Neural cell (in vitro differentiated cells): ENCODE measurements around the gene SLBP. TPM values are rescaled to one million over a fixed set of nuclear protein-coding genes. Genes with fewer than 3 reads are reported as not detected.
"Not testable (repeated sequence)": the region's sequence is repeated elsewhere in the genome, so short reads cannot be mapped to it uniquely, and the experiment has no call there.

Source experiments
- H2AFZ ChIP-seq: fragments of 200-600, 300-800 bp; sonication (generic), shearing (Covaris generic); 2 replicates; pipeline ENCODE4 v1.6.0; 2014; ENCODE audit warnings: low read depth, mild to moderate bottlenecking, antibody characterized with exemption, low read length, moderate library complexity
- H3F3A ChIP-seq: fragments of 200-600 bp; shearing (Covaris generic); 2 replicates; pipeline ENCODE4 v1.6.1; 2016; ENCODE audit warnings: mild to moderate bottlenecking, moderate library complexity, mixed read lengths, antibody characterized with exemption, low read length; ENCODE audit not compliant: insufficient read depth, poor library complexity, severe bottlenecking
- H3K27ac ChIP-seq: fragments of 200-600, 300-800 bp; sonication (generic), shearing (Covaris generic); 2 replicates; pipeline ENCODE4 v1.5.1; 2014; ENCODE audit warnings: mild to moderate bottlenecking, low read length, moderate library complexity
- H3K27me3 ChIP-seq: fragments of 300-800, 200-600 bp; sonication (generic), shearing (Covaris generic); 2 replicates; pipeline ENCODE4 v1.6.0; 2014; ENCODE audit warnings: mild to moderate bottlenecking, low read depth, low read length, moderate library complexity; ENCODE audit not compliant: insufficient read depth
- H3K36me3 ChIP-seq: fragments of 300-800, 200-600 bp; sonication (generic), shearing (Covaris generic); 2 replicates; pipeline ENCODE4 v1.5.1; 2014; ENCODE audit warnings: mild to moderate bottlenecking, antibody characterized with exemption, low read length, moderate library complexity; ENCODE audit not compliant: insufficient read depth
- H3K4me2 ChIP-seq: fragments of 300-800, 200-600 bp; sonication (generic), shearing (Covaris generic); 2 replicates; pipeline ENCODE4 v1.6.0; 2014; ENCODE audit warnings: mild to moderate bottlenecking, low read length
- H3K4me3 ChIP-seq: fragments of 300-800, 200-600 bp; sonication (generic), shearing (Covaris generic); 2 replicates; pipeline ENCODE4 v1.5.1; 2014; ENCODE audit warnings: mild to moderate bottlenecking, low read length, moderate library complexity
- H3K79me2 ChIP-seq: fragments of 200-600 bp; shearing (Covaris generic); replicated peaks from 2 replicates; pipeline ENCODE4 v1.6.0; 2014; ENCODE audit warnings: mild to moderate bottlenecking, low read length, moderate library complexity; ENCODE audit not compliant: insufficient read depth
- H3K9ac ChIP-seq: fragments of 300-800, 200-600 bp; sonication (generic), shearing (Covaris generic); 2 replicates; pipeline ENCODE4 v1.6.1; 2016; ENCODE audit warnings: mild to moderate bottlenecking, low read length, mixed read lengths
- H3K9me2 ChIP-seq: fragments of 200-600 bp; shearing (Covaris generic); 2 replicates; pipeline ENCODE4 v1.6.1; 2016; ENCODE audit warnings: mild to moderate bottlenecking, low read length, mixed read lengths; ENCODE audit not compliant: insufficient read depth
- H3K9me3 ChIP-seq: fragments of 200-600, 300-800 bp; sonication (generic), shearing (Covaris generic); 2 replicates; pipeline ENCODE4 v1.6.1; 2016; ENCODE audit warnings: mild to moderate bottlenecking, mixed run types, low read length, moderate library complexity, mixed read lengths
- H4K20me1 ChIP-seq: fragments of 200-600 bp; shearing (Covaris generic); 2 replicates; pipeline ENCODE4 v1.6.1; 2016; ENCODE audit warnings: mild to moderate bottlenecking, mixed run types; ENCODE audit not compliant: insufficient read depth
- CTCF ChIP-seq: fragments of 450-650 bp; IDR thresholded peaks from 2 replicates; pipeline ENCODE4 v1.5.1; 2014; ENCODE audit warnings: antibody characterized with exemption, mild to moderate bottlenecking, moderate library complexity; ENCODE audit not compliant: poor library complexity, severe bottlenecking
- EP300 ChIP-seq: fragments of 450-650 bp; conservative IDR thresholded peaks from 2 replicates; pipeline ENCODE4 v1.6.1; 2014; ENCODE audit warnings: antibody characterized with exemption, mild to moderate bottlenecking, moderate library complexity; ENCODE audit not compliant: poor library complexity, severe bottlenecking
- EZH2 ChIP-seq: fragments of 200-600, 300-800 bp; shearing (Covaris generic), sonication (generic); IDR thresholded peaks from 2 replicates; pipeline ENCODE4 v1.6.1; 2014; ENCODE audit warnings: antibody characterized with exemption, low read length, borderline replicate concordance, mild to moderate bottlenecking; ENCODE audit not compliant: insufficient read depth, poor library complexity, severe bottlenecking
- MXI1 ChIP-seq: fragments of 450-650 bp; conservative IDR thresholded peaks from 2 replicates; pipeline ENCODE4 v1.6.1; 2014; ENCODE audit warnings: antibody characterized with exemption, mild to moderate bottlenecking; ENCODE audit not compliant: poor library complexity, severe bottlenecking
- POLR2AphosphoS5 ChIP-seq: IDR thresholded peaks from 2 replicates; pipeline ENCODE4 v1.6.1; 2012
- RAD21 ChIP-seq: fragments of 450-650 bp; conservative IDR thresholded peaks from 2 replicates; pipeline ENCODE4 v1.6.1; 2014; ENCODE audit warnings: antibody characterized with exemption, mild to moderate bottlenecking, moderate library complexity
- REST ChIP-seq: IDR thresholded peaks from 2 replicates; pipeline ENCODE4 v1.6.1; 2012; ENCODE audit warnings: borderline replicate concordance
- SMC3 ChIP-seq: fragments of 450-650 bp; conservative IDR thresholded peaks from 2 replicates; pipeline ENCODE4 v1.6.1; 2014; ENCODE audit warnings: antibody characterized with exemption, mild to moderate bottlenecking, moderate library complexity; ENCODE audit not compliant: poor library complexity
- TAF1 ChIP-seq: IDR thresholded peaks from 2 replicates; pipeline ENCODE4 v1.6.1; 2012; ENCODE audit warnings: low read depth
- polyA plus RNA-seq: library from polyadenylated mRNA; depleted of rRNA; stranded (reverse); fragments of >200 nt; gene quantifications from 2 replicates; pipeline ENCODE4 v1.2.3, GENCODE V29; 2014

The SLBP gene
- polyA plus RNA-seq, 1 donor from 2014 or later: 111 TPM

GRCh38 chr4:1703867-1704266 lies 8.3 kb downstream of the SLBP start:
- H3K79me2 ChIP-seq: peaks cover 20% of the 10 kb centered on the region
- H4K20me1 ChIP-seq: no peaks in the 10 kb centered on the region
- no peaks in the 10 kb centered on the region for H3K36me3 ChIP-seq
- TF ChIP-seq POLR2AphosphoS5: no peak
- no peak for TF ChIP-seq CTCF
- TF ChIP-seq EP300: no peak
- no peak for TF ChIP-seq EZH2
- TF ChIP-seq TAF1: no peak
- TF ChIP-seq MXI1: no peak
- no peak for TF ChIP-seq SMC3
- no peak for TF ChIP-seq RAD21
- no peak for TF ChIP-seq REST
- H3K9me2 ChIP-seq: no peaks in the 10 kb centered on the region
- H3K27ac ChIP-seq: no peak overlapping the region
- H3K27me3 ChIP-seq: no peaks in the 10 kb centered on the region
- no peak overlapping the region for H3K9ac ChIP-seq
- H3K4me2 ChIP-seq: no peak overlapping the region
- H3K4me3 ChIP-seq: no peak overlapping the region
- no peaks in the 10 kb centered on the region for H3F3A ChIP-seq
- no peaks in the 10 kb centered on the region for H3K9me3 ChIP-seq
- H2AFZ ChIP-seq: no peak overlapping the region

- not testable (repeated sequence) for H3K27ac ChIP-seq, H3K4me3 ChIP-seq, H3F3A ChIP-seq, H3K79me2 ChIP-seq, H3K9me2 ChIP-seq, H2AFZ ChIP-seq, H3K9me3 ChIP-seq, H3K9ac ChIP-seq, H3K36me3 ChIP-seq, H3K27me3 ChIP-seq, H4K20me1 ChIP-seq, H3K4me2 ChIP-seq
Observed at GRCh38 chr4:1701671-1702070, 10.4 kb downstream of the SLBP start.

DNA sequence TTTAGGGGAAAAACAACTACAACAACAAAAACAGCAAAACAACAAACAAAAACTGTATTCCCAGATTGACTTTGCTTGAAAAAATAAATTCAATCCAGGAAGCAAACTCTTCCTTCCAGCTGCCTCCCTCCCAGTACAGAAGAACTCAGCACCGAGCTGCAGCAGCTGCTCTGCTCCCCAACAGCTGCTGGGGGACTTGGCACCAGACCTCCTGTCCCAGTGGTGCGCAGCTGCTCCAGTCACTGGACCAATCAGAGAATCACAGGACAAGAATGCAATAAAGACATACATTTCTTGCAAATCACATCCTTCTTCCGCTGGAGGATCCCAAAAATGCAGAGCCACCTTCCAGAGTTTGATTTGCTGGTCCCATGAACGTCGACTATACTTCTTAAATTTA lies 16.2 kb downstream of the SLBP start:
- no peak overlapping the region for H2AFZ ChIP-seq
- H3F3A ChIP-seq: no peaks in the 10 kb centered on the region
- no peak overlapping the region for H3K4me2 ChIP-seq
- H3K79me2 ChIP-seq: no peaks in the 10 kb centered on the region
- no peak overlapping the region for H3K4me3 ChIP-seq
- no peak overlapping the region for H3K27ac ChIP-seq
- no peaks in the 10 kb centered on the region for H3K27me3 ChIP-seq
- H3K9ac ChIP-seq: no peak overlapping the region
- no peaks in the 10 kb centered on the region for H3K9me2 ChIP-seq
- no peaks in the 10 kb centered on the region for H4K20me1 ChIP-seq
- TF ChIP-seq EZH2: no peak
- no peak for TF ChIP-seq TAF1
- TF ChIP-seq SMC3: no peak
- TF ChIP-seq MXI1: no peak
- TF ChIP-seq RAD21: no peak
- TF ChIP-seq REST: no peak
- TF ChIP-seq CTCF: no peak
- no peak for TF ChIP-seq EP300
- no peak for TF ChIP-seq POLR2AphosphoS5
- no peaks in the 10 kb centered on the region for H3K9me3 ChIP-seq
- H3K36me3 ChIP-seq: peaks cover 4% of the 10 kb centered on the region
